ENCODE data around the gene DCAF8.
A peak's percentile ranks its signal among the peaks of the same experiment; 100 is the strongest.

The DCAF8 gene

GRCh38 chr1:160194737-160195059 is 67.7 kb downstream of the DCAF8 start:
- no peak overlapping the region for H3K4me2 ChIP-seq (ENCODE audit: low read length)
- H3K9ac ChIP-seq (ENCODE audit: low read length), result no peak overlapping the region
- no peak overlapping the region for H3K4me3 ChIP-seq (ENCODE audit: low read length)
- no peaks in the 10 kb centered on the region for H3K79me2 ChIP-seq (ENCODE audit: low read length)
- no peaks in the 10 kb centered on the region for H4K20me1 ChIP-seq (ENCODE audit: insufficient read depth, low read length)
- no peak for TF ChIP-seq EZH2phosphoT487 (IDR thresholded peaks at IDR 0.05; ENCODE audit: low read depth)
- no peak for TF ChIP-seq CTCF (IDR thresholded peaks at IDR 0.05; ENCODE audit: low read depth, low read length)
- peaks cover 20% of the 10 kb centered on the region for H3K4me1 ChIP-seq (ENCODE audit: low read length)
- 0 out of 2 replicates have a peak, but pooled peaks cover 2% of the 10 kb centered on the region for H3K27me3 ChIP-seq (ENCODE audit: low read depth, low read length)
- H2AFZ ChIP-seq (ENCODE audit: low read depth, low read length), result no peak overlapping the region
- no peaks in the 10 kb centered on the region for H3K9me3 ChIP-seq (ENCODE audit: insufficient read depth, low read length)
- H3K27ac ChIP-seq (ENCODE audit: low read length), result no peak overlapping the region
- no peaks in the 10 kb centered on the region for H3K36me3 ChIP-seq (replicated peaks; ENCODE audit: low read depth, low read length)

GRCh38 chr1:160193832-160194736 is 68.3 kb downstream of the DCAF8 start:
- TF ChIP-seq EZH2phosphoT487 (IDR thresholded peaks at IDR 0.05; ENCODE audit: low read depth), result no peak
- Histone ChIP-seq H3K9ac (ENCODE audit: low read length) (no peak overlapping the region), H3K36me3 (replicated peaks; ENCODE audit: low read depth, low read length) (no peaks in the 10 kb centered on the region), H3K27ac (ENCODE audit: low read length) (no peak overlapping the region), H3K4me2 (ENCODE audit: low read length) (peak overlapping the region; percentile 70; the same call in 1 of the 2 replicates), H4K20me1 (ENCODE audit: insufficient read depth, low read length) (no peaks in the 10 kb centered on the region), H3K9me3 (ENCODE audit: insufficient read depth, low read length) (no peaks in the 10 kb centered on the region), H2AFZ (ENCODE audit: low read depth, low read length) (no peak overlapping the region), H3K4me1 (ENCODE audit: low read length) (peaks cover 25% of the 10 kb centered on the region), H3K27me3 (ENCODE audit: low read depth, low read length) (peaks cover 6% of the 10 kb centered on the region; the same call in 1 of the 2 replicates), H3K4me3 (ENCODE audit: low read length) (no peak overlapping the region), H3K79me2 (ENCODE audit: low read length) (no peaks in the 10 kb centered on the region)

- no peaks in the 10 kb centered on the region for H4K20me1 ChIP-seq (ENCODE audit: insufficient read depth, low read length)
- no peaks in the 10 kb centered on the region for H3K79me2 ChIP-seq (ENCODE audit: low read length)
- H3K9me3 ChIP-seq (ENCODE audit: insufficient read depth, low read length), result no peaks in the 10 kb centered on the region
- peaks cover 6% of the 10 kb centered on the region; the same call in 1 of the 2 replicates for H3K27me3 ChIP-seq (ENCODE audit: low read depth, low read length)
- peak overlapping the region; percentile 54; the same call in 1 of the 2 replicates for H2AFZ ChIP-seq (ENCODE audit: low read depth, low read length)
- peak overlapping the region; percentile 66 for H3K4me3 ChIP-seq (ENCODE audit: low read length)
- H3K9ac ChIP-seq (ENCODE audit: low read length), result peak overlapping the region; percentile 32
- no peak overlapping the region for H3K27ac ChIP-seq (ENCODE audit: low read length)
- peaks cover 32% of the 10 kb centered on the region for H3K4me1 ChIP-seq (ENCODE audit: low read length)
- H3K36me3 ChIP-seq (replicated peaks; ENCODE audit: low read depth, low read length), result no peaks in the 10 kb centered on the region
- peak overlapping the region; percentile 70 for H3K4me2 ChIP-seq (ENCODE audit: low read length)
- TF ChIP-seq EZH2phosphoT487 (IDR thresholded peaks at IDR 0.05; ENCODE audit: low read depth), result no peak
- TF ChIP-seq CTCF (IDR thresholded peaks at IDR 0.05; ENCODE audit: low read depth, low read length), result peak; percentile 98
Measured at GRCh38 chr1:160193091-160193819, 69.1 kb downstream of the DCAF8 start.

- no peak overlapping the region for H3K27ac ChIP-seq (ENCODE audit: low read length)
Measured at GRCh38 chr1:160192234-160192633, 70.1 kb downstream of the DCAF8 start.

More at GRCh38 chr1:160192234-160192633, 70.1 kb downstream of the DCAF8 start:
- no peaks in the 10 kb centered on the region for H3K79me2 ChIP-seq (ENCODE audit: low read length)
- no peak overlapping the region for H3K4me2 ChIP-seq (ENCODE audit: low read length)
- no peak overlapping the region for H3K4me3 ChIP-seq (ENCODE audit: low read length)
- H4K20me1 ChIP-seq (ENCODE audit: insufficient read depth, low read length), result no peaks in the 10 kb centered on the region
- TF ChIP-seq CTCF (IDR thresholded peaks at IDR 0.05; ENCODE audit: low read depth, low read length) (no peak), EZH2phosphoT487 (IDR thresholded peaks at IDR 0.05; ENCODE audit: low read depth) (no peak)
- H3K9ac ChIP-seq (ENCODE audit: low read length), result no peak overlapping the region
- H3K4me1 ChIP-seq (ENCODE audit: low read length), result peaks cover 32% of the 10 kb centered on the region
- H2AFZ ChIP-seq (ENCODE audit: low read depth, low read length), result no peak overlapping the region
- peaks cover 8% of the 10 kb centered on the region; the same call in 1 of the 2 replicates for H3K27me3 ChIP-seq (ENCODE audit: low read depth, low read length)
- no peaks in the 10 kb centered on the region for H3K36me3 ChIP-seq (replicated peaks; ENCODE audit: low read depth, low read length)
- no peaks in the 10 kb centered on the region for H3K9me3 ChIP-seq (ENCODE audit: insufficient read depth, low read length)
